HG03060 (cell line): ENCODE measurements around the gene CAGE1.
"Not testable (repeated sequence)": the region's sequence is repeated elsewhere in the genome, so short reads cannot be mapped to it uniquely, and the experiment has no call there.

Experiments used
- ATAC-seq: cut with Tn5 transposase; IDR thresholded peaks from one replicate; pipeline ENCODE4 v1.9.1; 2021; ENCODE audit warnings: low read depth, moderate number of reproducible peaks; ENCODE audit not compliant: unreplicated experiment

CAGE1 gene

DNA sequence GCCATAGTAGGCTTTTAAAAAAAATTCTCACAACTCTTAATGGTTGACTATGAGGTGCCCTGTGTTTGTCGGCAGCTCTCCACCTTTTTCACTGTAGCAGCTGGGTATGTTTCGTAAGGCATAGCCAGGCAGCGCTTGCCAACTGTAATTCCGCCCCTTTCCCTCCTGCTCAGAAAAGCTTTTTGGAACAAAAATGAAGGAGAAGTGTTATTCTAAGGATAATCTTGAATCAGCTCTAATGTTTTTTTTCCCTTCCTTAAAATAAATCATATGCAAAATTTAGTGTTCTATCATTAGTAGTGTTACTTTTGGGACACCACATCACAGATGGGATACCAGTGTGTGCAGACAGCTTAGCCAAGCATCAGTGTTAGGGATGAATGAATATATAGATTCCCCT, 21.3 kb upstream of the CAGE1 start:
- ATAC-seq, result no peak

DNA sequence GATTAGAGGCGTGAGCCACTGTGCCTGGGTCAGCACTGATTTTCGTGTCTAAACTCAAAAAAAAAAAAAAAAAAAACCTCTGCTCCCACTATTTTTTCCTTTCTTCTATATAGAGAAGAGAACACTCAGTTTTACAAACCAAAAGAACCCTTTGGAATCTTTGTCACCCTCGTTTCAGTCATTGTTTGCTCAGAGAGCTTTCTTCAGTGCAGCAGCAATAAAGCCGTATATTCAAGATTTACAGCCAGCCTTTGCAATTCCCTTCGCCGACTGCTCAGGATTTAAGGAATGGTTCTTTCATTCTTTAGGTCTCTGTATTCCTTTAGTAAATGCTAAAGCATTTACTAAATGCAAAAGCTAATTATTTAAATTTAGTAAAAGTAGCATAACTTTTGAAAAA, 20.2 kb upstream of the CAGE1 start:
- no peak for ATAC-seq

DNA sequence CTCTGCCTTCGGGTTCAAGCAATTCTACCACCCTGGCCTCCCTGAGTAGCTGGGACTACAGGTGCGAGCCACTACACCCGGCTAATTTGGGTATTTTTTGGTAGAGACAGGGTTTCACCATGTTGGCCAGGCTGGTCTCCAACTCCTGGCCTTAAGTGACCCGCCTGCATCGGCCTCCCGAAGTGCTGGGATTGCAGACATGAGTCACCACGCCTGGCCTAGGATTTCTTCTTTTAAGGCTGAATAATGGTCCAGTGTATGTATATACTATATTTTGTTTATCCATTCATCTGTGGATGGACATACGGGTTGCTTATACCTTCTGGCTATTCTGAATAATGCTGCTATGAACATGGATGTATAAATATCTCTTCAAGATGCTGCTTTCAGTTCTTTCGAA, 17.2 kb upstream of the CAGE1 start:
- no peak for ATAC-seq

DNA sequence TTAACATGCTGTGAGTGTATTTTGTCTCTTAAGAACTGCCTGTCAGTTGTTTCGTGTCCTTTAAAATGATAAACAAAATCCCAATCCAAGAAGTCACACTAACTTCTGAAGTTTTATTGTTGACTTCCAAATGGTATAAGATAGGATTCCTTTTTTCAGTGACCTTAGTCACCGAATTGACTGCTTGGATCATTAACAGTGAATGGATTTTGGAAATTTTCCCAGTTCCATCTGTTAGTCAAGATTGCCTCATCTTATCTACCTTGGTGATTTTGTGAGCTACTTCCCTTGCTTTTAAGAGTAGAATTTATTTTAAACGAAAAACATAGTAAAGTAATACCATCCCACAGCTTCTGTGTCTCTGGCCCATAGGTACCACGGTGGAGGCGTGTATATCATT, 15.0 kb upstream of the CAGE1 start:
- ATAC-seq, result no peak

DNA sequence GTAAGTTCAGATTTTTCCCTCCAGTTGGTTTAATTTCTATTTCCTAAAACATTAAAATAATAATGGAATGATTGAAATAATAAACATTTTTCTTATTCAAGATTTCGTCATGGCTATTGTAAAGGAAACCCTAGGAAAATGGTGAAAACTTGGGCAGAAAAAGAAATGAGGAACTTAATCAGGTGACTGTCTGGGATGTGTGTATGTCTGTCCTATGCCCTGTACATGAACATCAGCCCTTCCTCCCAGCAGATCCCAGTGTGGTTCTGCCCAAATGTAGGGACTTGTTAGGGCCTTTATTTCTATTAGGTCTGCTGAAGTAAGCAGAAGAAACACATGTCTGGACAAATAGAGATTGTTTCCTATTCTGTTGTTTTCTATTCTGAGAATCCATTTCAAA, 13.2 kb upstream of the CAGE1 start:
- ATAC-seq, result no peak

DNA sequence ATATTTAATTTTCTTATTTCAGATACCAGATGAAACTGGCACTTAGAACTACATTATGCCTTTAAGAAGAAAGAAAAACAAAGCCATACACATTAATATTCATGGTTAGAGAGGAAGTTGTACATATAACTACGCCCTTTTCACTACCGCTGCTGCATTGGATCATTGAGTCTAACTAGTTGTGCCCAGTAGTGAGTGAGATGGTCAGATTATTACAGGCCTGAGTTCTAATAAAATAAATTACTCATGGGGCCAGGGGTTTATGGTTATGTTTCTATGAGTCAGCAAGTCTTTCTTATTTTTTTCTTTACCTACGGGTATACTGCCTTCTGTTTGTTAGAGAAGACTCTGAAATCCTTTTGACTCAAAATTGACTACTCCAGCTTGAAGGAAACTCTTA, 11.5 kb upstream of the CAGE1 start:
- ATAC-seq, result no peak

DNA sequence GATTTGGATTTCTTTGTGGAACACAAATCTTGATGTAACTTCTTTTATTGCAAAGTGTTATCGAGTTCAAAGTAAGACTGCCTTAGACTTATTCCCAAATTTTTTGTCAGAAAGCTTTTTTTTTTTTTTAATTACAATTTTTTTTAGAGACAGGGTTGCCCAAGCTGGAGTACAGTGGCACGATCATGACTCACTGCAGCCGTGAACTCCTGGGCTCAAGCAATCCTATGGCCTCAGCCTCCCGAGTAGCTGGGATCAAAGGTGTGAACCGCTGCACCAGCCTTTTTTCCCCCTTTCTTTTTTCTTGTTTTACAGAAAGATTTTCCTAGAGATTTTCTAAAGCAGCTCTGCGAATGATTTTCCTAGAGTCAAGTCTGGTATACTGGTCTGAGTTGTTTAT, 2.9 kb upstream of the CAGE1 start:
- no peak for ATAC-seq

DNA sequence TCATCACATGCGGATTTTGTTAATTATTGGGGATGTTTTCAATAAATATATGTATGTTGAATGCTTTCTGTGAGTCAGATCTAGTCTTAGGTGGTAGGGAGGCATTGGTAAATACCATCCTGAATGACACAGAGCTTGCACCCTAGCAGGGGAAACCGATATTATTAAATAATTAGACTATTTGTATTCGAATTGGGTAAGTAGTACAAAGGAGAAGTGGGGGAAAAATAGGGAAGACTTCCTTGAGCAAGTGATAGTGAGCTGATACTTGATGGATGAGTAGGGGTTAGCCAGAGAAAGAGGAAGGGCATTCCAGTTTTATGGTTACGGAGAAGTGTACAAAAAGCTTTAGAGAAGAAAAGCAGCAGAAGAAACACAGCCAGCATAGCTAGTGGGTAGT, 1.6 kb upstream of the CAGE1 start:
- ATAC-seq, result no peak

DNA sequence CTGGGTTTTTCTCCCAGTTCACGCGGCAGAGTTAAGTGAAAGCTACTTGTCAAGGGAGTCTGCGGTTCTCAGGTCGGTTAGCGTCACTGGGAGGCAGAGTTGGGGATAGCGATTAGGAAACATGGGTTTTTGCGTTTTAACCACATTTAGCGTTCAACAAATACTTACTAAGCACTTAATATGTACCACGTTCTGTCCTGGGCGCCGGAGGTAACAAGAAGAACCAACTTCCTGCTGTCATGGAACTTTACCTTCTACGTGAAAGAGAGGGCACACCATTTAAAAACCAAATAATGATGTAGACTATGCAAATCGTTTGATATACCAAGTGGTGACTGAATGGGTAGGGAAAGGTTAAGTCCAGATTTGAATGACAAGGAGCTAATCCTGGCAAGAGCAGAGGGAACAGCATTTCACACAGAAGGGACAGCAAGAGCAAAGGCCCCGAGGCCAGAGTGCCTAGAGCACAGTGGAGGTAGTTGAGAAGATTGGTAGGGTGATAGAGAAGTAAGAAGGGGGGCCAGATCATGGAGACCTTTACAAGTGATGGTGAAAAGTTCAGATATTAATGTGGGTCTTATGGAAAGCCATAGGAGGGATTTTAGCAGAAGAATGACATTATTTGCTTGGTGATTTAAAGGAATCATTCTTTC, 810 bp upstream of the CAGE1 start:
- peak; percentile 3 for ATAC-seq

DNA sequence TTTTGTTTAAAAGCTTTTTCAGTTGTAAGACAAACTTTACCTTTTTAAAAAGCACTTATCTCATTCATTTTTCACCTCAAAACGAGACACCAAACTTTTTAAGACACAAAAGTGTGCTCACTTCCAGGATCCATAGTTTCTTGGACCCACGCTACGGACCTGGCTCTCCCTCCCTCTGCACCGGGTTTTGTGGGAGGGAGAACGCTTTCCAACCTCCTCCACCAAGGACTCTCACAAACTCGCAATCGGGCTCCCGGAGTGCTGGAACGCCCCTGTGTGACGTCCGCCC, 436 bp downstream of the CAGE1 start:
- no peak for ATAC-seq

DNA sequence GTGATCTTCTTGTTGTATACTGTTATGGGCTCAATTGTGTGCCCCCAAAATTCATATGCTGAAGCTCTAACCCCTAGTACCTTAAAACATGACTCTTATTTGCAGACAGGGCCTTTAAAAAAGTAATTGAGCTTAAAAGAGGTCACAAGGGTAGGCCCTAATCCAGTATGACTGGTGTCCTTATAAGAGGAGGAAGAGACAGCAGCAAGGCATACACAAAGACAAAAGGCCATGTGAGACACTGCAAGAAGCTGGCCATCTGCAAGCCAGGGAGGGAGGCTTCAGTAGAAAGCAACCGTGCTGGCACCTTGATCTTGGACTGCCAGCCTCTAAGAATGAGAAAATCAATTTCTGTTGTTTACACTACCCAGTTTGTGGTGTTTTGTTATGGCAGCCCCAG, 8.4 kb downstream of the CAGE1 start:
- no peak for ATAC-seq

DNA sequence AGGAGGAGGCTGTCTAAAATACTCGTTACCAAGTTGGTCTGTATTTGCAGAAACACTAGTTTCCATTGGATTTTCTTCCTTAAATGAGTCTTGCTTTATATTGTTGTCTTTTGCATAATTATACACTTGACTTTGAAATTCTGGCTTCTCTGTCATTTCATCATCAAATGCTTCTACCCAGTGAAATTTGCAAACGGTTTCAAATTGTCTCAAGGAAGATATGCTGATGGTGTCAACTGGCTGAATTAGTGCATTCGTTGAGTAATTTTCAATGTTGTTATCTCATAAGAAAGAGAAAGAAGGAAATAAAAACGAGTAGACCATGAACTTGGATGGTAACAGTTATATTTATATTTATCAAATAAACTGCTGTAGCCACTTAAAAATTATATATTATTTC, 10.8 kb downstream of the CAGE1 start:
- ATAC-seq, result no peak

DNA sequence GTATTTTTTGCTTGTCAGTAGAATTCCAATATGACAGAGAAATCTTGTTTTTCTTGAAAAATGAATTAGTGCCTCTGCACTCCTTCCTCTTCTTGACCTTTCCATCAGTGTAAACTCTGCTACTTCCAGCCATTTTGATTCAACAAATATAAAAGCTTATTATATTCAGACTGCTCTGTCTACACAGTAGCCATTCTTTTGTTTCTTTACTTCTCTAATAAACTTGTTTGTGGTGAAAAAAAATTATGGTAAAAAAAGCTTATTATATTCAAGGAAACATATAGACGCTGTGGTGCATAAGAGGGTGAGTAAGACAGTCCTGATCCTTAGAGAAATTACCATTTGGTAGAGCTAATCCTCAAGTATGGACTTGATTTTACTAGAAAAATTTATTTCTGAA, 11.6 kb downstream of the CAGE1 start:
- no peak for ATAC-seq

DNA sequence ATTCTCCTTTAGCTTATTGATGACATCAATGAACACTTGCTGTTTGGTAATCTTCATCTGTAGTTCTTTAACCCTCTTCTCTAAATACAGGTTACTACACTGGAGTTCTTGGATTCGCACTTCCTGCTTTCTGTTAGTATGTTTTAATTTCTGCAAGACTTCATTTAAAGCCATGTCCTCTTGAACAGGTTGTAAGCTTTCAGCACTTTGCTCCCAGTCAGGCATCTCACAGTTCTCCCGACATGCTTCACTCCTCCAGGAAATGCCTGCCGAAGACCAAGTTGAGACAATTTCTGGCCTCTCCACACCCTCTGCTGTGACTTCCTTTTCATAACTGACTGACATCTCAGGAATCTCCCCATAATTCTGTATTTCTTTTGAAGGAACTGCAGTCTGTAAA, 15.8 kb downstream of the CAGE1 start:
- ATAC-seq, result no peak

DNA sequence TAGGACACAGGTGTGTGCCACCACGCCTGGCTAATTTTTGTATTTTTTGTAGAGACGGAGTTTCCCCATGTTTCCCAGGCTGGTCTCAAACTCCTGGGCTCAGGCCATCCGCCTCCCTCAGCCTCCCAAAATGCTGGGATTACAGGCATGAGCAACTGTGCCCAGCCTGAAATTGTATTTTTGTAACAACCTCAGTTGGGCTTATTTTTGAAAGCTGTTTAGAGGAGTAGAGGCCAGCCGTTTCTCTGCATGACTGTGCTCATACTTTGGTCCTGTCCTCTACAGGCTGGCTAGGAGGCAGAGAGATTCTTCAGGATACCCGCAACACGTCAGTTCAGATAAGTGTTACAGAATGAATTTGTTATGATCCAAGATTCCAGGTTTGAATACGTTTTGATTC, 22.1 kb downstream of the CAGE1 start:
- ATAC-seq, result no peak

DNA sequence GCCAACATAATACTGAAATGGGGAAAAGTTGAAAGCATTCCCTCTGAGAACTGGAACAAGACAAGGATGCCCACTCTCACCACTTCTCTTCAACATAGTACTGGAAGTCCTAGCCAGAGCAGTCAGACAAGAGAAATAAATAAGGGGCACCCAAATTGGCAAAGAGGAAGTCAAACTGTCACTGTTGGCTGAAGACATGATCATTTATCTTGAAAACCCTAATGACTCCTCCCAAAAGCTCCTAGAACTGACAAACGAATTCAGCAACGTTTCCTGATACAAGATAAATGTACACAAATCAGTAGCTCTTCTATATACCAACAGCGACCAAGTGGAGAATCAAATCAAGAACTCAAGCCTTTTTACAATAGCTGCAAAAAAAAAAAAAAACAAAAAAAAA, 37.6 kb downstream of the CAGE1 start:
- ATAC-seq, result not testable (repeated sequence)

DNA sequence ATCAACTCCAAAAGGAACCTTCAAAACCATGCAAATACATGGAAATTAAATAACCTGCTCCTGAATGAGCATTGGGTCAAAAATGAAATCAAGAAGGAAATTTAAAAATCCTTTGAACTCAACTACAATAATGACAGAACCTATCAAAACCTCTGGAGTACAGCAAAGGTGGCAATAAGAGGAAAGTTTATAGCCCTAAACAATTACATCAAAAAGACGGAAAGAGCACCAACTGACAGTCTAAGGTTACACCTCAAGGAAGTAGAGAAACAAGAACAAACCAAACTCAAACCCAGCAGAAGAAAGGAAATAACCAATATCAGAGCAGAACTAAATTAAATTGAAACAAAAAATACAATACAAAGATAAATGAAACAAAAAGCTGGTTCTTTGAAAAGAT, 39.0 kb downstream of the CAGE1 start:
- not testable (repeated sequence) for ATAC-seq

DNA sequence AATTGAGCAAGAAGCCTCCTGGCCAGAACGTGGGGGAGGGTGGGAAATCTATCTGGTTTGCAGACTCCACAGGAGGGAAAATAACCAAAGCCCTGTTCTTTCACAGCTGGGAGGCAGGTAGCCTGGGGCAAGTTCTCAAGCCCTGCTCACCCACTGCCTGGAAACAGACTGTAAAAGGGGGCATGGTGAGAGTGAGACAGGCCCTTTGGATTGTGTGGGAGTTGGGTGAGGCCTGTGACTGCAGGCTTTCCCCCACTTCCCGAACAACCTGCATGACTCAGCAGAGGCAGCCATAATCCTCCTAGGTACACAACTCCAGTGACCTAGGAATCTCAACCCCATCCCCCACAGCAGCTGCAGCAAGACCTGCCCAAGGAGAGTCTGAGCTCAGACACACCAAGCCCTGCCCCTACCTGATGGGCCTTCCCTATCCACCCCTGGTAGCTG, 42.0 kb downstream of the CAGE1 start:
- not testable (repeated sequence) for ATAC-seq

DNA sequence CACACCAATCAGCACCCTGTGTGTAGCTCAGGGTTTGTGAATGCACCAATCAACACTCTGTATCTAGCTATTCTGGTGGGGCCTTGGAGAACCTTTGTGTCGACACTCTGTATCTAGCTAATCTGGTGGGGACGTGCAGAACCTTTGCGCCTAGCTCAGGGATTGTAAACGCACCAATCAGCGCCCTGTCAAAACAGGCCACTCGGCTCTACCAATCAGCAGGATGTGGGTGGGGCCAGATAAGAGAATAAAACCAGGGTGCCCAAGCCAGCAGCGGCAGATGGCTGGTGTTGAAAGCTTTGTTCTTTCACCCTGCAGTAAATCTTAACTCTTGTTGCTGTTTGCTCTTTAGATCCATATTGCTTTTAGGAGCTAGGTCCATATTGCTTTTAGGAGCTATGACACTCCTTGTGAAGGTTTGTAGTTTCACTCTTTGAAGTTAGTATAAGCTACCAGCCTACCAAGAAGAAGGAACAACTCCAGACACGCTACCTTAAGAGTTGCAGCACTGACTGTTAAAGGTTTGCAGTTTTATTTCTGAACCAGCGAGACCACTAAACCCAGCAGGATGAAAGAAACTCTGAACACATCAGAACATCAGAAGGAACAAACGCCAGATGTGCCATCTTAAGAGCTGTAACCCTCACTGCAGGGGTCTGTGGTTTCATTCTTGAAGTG, 44.6 kb downstream of the CAGE1 start:
- not testable (repeated sequence) for ATAC-seq

DNA sequence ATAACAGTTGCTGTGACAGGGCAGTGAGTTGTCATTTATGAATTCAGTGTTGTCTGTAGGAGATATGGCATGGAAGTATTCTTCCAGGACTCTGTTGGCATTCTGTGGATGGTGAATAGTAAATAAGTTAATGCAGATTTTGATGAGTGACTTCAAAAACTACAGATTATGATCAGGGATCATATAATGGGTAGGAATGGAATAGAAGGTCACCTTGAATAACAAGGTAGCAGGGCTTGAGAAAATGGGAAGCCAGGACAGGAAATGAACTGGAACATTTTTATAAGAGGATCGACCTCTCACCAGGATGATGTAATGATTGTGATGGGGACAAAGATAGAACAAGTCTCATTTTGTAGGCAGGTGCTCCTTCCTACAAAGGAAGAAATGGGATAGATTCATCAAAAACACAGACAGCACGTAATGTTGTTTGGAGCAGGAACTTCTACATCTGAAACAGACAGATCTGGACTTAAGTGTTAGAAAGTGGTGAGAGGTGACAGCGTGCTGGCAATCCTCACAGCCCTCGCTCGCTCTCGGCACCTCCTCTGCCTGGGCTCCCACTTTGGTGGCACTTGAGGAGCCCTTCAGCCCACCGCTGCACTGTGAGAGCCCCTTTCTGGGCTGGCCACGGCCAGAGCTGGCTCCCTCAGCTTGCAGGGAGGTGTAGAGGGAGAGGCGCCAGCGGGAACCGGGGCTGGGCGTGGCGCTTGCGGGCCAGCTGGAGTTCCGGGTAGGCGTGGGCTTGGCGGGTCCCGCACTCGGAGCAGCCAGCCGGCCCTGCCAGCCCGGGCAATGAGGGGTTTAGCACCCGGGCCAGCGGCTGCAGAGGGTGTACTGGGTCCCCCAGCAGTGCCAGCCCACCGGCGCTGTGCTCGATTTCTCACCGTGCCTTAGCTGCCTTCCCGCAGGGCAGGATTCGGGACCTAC, 45.7 kb downstream of the CAGE1 start:
- ATAC-seq, result no peak

DNA sequence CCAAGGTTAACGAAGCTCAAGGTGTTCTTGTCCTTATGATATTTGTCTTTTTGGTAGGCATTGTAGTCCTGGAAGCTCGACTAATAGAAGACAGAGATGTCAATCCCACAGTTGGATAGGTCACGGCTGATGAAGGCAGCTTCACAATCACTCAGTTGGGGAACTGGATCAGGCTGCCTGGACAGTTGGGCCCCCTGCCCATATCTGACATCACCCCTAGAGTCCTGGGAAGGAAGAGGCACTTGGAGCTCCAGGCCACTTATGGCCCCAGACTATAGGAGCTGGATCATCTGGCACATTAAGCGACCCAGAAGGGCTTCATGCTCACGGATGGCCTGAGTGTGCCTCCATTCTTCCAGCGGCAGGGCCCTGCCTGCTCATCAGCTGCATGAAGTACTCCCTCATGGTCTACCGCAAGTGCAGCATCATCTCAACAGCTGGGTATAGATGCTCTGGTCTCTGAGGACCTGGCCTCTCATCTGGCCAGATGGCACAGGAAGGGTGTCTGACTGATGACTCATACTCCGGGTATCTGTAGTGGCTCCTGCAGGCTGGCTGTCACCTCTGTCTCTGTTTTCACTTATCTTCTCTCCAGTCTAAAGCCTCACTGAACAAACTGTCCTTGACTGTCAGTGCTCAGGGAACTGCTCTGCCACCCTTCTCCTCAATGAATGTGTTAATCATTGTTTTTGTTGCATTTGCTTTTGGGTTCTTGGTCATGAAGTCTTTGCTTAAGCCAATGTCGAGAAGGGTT, 47.4 kb downstream of the CAGE1 start:
- no peak for ATAC-seq
